ENCODE results near the gene JUP.

- TF ChIP-seq CTCF (IDR thresholded peaks at IDR 0.05) (no peak), POLR2A (IDR thresholded peaks at IDR 0.05) (no peak), EP300 (IDR thresholded peaks at IDR 0.05) (no peak)
These were observed 6.6 kb upstream of the JUP start for GRCh38 chr17:41792845-41793783.
